RWPE1 (cell line): Measurements from ENCODE around the gene LARGE1.

Experiments used
- CTCF ChIA-PET: fragments of 350-600 bp; sonication (Branson Sonifier 250); formaldehyde crosslinking; extraction: SDS; loops from one replicate; lab custom pipeline; 2021; lab: Yijun Ruan, JAX
- POLR2A ChIA-PET: fragments of 400-600 bp; formaldehyde crosslinking; extraction: SDS; loops from one replicate; lab custom pipeline; 2020; ENCODE audit warnings: antibody characterized with exemption; ENCODE audit not compliant: low non-redundant PET; lab: Yijun Ruan, JAX
- DNase-seq: peaks from one replicate; pipeline ENCODE4 v3.0.0; 2012; ENCODE audit warnings: low spot score
- H3K27ac ChIP-seq: fragments of 450-650 bp; 2 replicates; pipeline ENCODE4 v1.5.1; 2017
- TF ChIP-seq, protein P1 (sequence below): fragments of 450-650 bp; conservative IDR thresholded peaks from 2 replicates; pipeline ENCODE4 v1.5.1; 2017; ENCODE audit warnings: low read depth, mild to moderate bottlenecking

The LARGE1 gene

DNA sequence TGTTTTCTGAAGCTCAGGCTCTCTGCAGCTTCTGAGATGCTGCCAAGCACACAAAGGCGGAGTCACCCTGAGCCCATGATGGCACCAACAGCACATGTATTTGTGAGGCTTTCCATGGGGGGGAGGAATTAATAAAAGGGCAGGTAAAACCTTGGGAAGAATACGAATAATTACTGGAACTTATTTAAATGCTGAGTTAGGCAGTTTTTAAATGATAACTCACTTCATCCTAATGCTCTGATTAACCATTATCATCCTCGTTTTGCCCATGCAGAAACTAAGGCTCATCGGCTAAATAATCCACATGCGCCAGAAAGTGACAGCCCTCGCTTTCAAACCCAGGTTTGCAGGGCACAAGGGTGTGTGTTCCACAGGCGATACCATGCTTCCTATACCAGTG, 35.4 kb downstream of the LARGE1 start:
- ChIA-PET CTCF (no interaction called here), POLR2A (no interaction called here)
- TF ChIP-seq, protein P1, sequence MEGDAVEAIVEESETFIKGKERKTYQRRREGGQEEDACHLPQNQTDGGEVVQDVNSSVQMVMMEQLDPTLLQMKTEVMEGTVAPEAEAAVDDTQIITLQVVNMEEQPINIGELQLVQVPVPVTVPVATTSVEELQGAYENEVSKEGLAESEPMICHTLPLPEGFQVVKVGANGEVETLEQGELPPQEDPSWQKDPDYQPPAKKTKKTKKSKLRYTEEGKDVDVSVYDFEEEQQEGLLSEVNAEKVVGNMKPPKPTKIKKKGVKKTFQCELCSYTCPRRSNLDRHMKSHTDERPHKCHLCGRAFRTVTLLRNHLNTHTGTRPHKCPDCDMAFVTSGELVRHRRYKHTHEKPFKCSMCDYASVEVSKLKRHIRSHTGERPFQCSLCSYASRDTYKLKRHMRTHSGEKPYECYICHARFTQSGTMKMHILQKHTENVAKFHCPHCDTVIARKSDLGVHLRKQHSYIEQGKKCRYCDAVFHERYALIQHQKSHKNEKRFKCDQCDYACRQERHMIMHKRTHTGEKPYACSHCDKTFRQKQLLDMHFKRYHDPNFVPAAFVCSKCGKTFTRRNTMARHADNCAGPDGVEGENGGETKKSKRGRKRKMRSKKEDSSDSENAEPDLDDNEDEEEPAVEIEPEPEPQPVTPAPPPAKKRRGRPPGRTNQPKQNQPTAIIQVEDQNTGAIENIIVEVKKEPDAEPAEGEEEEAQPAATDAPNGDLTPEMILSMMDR = no peak
- no peak overlapping the region for H3K27ac ChIP-seq
- no peak for DNase-seq

GRCh38 chr22:33883961-33884808, 36.1 kb downstream of the LARGE1 start:
- no peak overlapping the region for H3K27ac ChIP-seq
- CTCF ChIA-PET = no interaction called here
- TF ChIP-seq, protein P1 = no peak
- DNase-seq = no peak
- POLR2A ChIA-PET = no interaction called here

- DNase-seq = no peak
- no peak overlapping the region for H3K27ac ChIP-seq
- TF ChIP-seq, protein P1 = no peak
- CTCF ChIA-PET = no interaction called here
- POLR2A ChIA-PET = no interaction called here
These were observed 36.7 kb downstream of the LARGE1 start for GRCh38 chr22:33883561-33883960.

- POLR2A ChIA-PET = no interaction called here
- CTCF ChIA-PET = no interaction called here
These were observed 37.3 kb downstream of the LARGE1 start for GRCh38 chr22:33882991-33883390.

GRCh38 chr22:33880986-33881385, 39.3 kb downstream of the LARGE1 start:
- DNase-seq = no peak
- TF ChIP-seq, protein P1 = no peak
- POLR2A ChIA-PET = no interaction called here
- H3K27ac ChIP-seq = no peak overlapping the region
- CTCF ChIA-PET = no interaction called here

More at GRCh38 chr22:33882991-33883390, 37.3 kb downstream of the LARGE1 start:
- no peak for DNase-seq
- TF ChIP-seq, protein P1 = no peak
- H3K27ac ChIP-seq = no peak overlapping the region

GRCh38 chr22:33879796-33880195, 40.5 kb downstream of the LARGE1 start:
- H3K27ac ChIP-seq = no peak overlapping the region
- TF ChIP-seq, protein P1 = no peak
- POLR2A ChIA-PET = no interaction called here
- no peak for DNase-seq
- CTCF ChIA-PET = no interaction called here
